Measurements from ENCODE around the gene HIGD1A.

Gene HIGD1A

GRCh38 chr3:42829628-42830436 is 25.5 kb upstream of the HIGD1A start:
- H3K27me3 ChIP-seq (replicated peaks; ENCODE audit: insufficient read depth, low read length), result no peaks in the 10 kb centered on the region
- H3F3A ChIP-seq (ENCODE audit: insufficient read depth, low read length), result peaks cover 4% of the 10 kb centered on the region; the same call in 1 of the 2 replicates
- no peaks in the 10 kb centered on the region for H3K79me2 ChIP-seq (ENCODE audit: low read length)
- H3K4me1 ChIP-seq (ENCODE audit: low read length), result 0 out of 2 replicates have a peak, but pooled peaks cover 3% of the 10 kb centered on the region
- H3K9me3 ChIP-seq (replicated peaks; ENCODE audit: insufficient read depth, low read length), result no peaks in the 10 kb centered on the region
- H3K4me2 ChIP-seq (ENCODE audit: low read depth, low read length), result no peak overlapping the region
- H3K36me3 ChIP-seq (replicated peaks; ENCODE audit: insufficient read depth, low read length), result no peaks in the 10 kb centered on the region
- no peak overlapping the region for H2AFZ ChIP-seq (ENCODE audit: low read length)
- H3K9me2 ChIP-seq (replicated peaks; ENCODE audit: insufficient read depth, low read length), result no peaks in the 10 kb centered on the region
- DNase-seq, result no peak
- H4K20me1 ChIP-seq (ENCODE audit: insufficient read depth, low read length), result no peaks in the 10 kb centered on the region
- H3K9ac ChIP-seq (ENCODE audit: low read length), result no peak overlapping the region
- no peak overlapping the region for H3K27ac ChIP-seq (ENCODE audit: low read length)
- no peak overlapping the region for H3K4me3 ChIP-seq (ENCODE audit: low read length)
- no peak for TF ChIP-seq CTCF (IDR thresholded peaks at IDR 0.05; ENCODE audit: low read length)
- TF ChIP-seq EZH2 (optimal IDR thresholded peaks at IDR 0.05; ENCODE audit: low read depth, low read length), result no peak
- no peak for TF ChIP-seq EZH2phosphoT487 (IDR thresholded peaks at IDR 0.05; ENCODE audit: low read length)

GRCh38 chr3:42829083-42829627 is 24.9 kb upstream of the HIGD1A start:
- Histone ChIP-seq H3K36me3 (replicated peaks; ENCODE audit: insufficient read depth, low read length) (no peaks in the 10 kb centered on the region), H3K27ac (ENCODE audit: low read length) (no peak overlapping the region), H3K9me2 (replicated peaks; ENCODE audit: insufficient read depth, low read length) (no peaks in the 10 kb centered on the region), H2AFZ (ENCODE audit: low read length) (no peak overlapping the region), H3K4me3 (ENCODE audit: low read length) (no peak overlapping the region), H3K27me3 (replicated peaks; ENCODE audit: insufficient read depth, low read length) (no peaks in the 10 kb centered on the region), H3K4me2 (ENCODE audit: low read depth, low read length) (no peak overlapping the region), H3F3A (ENCODE audit: insufficient read depth, low read length) (peaks cover 4% of the 10 kb centered on the region; the same call in 1 of the 2 replicates), H3K79me2 (ENCODE audit: low read length) (no peaks in the 10 kb centered on the region), H3K9me3 (replicated peaks; ENCODE audit: insufficient read depth, low read length) (no peaks in the 10 kb centered on the region), H3K9ac (ENCODE audit: low read length) (no peak overlapping the region), H3K4me1 (ENCODE audit: low read length) (0 out of 2 replicates have a peak, but pooled peaks cover 3% of the 10 kb centered on the region), H4K20me1 (ENCODE audit: insufficient read depth, low read length) (no peaks in the 10 kb centered on the region)
- no peak for DNase-seq
- TF ChIP-seq EZH2phosphoT487 (IDR thresholded peaks at IDR 0.05; ENCODE audit: low read length) (no peak), CTCF (IDR thresholded peaks at IDR 0.05; ENCODE audit: low read length) (no peak), EZH2 (optimal IDR thresholded peaks at IDR 0.05; ENCODE audit: low read depth, low read length) (no peak)

DNA sequence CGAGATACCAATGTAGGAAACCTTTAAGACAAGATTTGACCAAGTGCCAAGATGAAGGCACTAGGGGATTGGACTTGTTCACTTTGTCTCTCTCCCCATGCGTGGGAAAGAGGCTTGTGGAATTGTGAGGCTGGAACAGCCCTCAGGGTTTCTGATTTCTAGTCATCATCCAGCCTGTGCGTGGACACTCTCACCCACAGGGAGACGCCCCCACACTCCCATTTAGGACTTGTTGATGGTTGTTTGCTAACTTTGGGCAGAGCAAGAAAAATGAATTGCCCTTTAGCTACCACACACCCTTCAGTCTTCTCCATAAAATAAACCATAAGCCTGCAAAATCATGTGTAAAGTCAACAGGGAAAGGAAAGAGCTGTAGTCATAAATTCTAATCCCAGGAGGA is 23.4 kb upstream of the HIGD1A start:
- Histone ChIP-seq H3K4me3 (ENCODE audit: low read length) (no peak overlapping the region), H3K27me3 (replicated peaks; ENCODE audit: insufficient read depth, low read length) (no peaks in the 10 kb centered on the region), H3K9me3 (replicated peaks; ENCODE audit: insufficient read depth, low read length) (no peaks in the 10 kb centered on the region), H3K4me1 (ENCODE audit: low read length) (0 out of 2 replicates have a peak, but pooled peaks cover 3% of the 10 kb centered on the region), H3K36me3 (replicated peaks; ENCODE audit: insufficient read depth, low read length) (no peaks in the 10 kb centered on the region), H3K79me2 (ENCODE audit: low read length) (no peaks in the 10 kb centered on the region), H3F3A (ENCODE audit: insufficient read depth, low read length) (peaks cover 4% of the 10 kb centered on the region; the same call in 1 of the 2 replicates), H3K4me2 (ENCODE audit: low read depth, low read length) (no peak overlapping the region), H3K9me2 (replicated peaks; ENCODE audit: insufficient read depth, low read length) (no peaks in the 10 kb centered on the region), H4K20me1 (ENCODE audit: insufficient read depth, low read length) (no peaks in the 10 kb centered on the region), H2AFZ (ENCODE audit: low read length) (no peak overlapping the region), H3K9ac (ENCODE audit: low read length) (no peak overlapping the region), H3K27ac (ENCODE audit: low read length) (no peak overlapping the region)
- no peak for DNase-seq
- TF ChIP-seq EZH2 (optimal IDR thresholded peaks at IDR 0.05; ENCODE audit: low read depth, low read length) (no peak), CTCF (IDR thresholded peaks at IDR 0.05; ENCODE audit: low read length) (no peak), EZH2phosphoT487 (IDR thresholded peaks at IDR 0.05; ENCODE audit: low read length) (no peak)

Measured in MM.1S (cell line).